HepG2 (cell line): ENCODE measurements around the gene RPL19. TPM values are rescaled to one million over a fixed set of nuclear protein-coding genes. Genes with fewer than 3 reads are reported as not detected.

Experiments
- ATAC-seq: fragments of 200-7000 bp; cut with Tn5 transposase; 3 replicates; pipeline ENCODE4 v1.9.1; 2020; ENCODE audit warnings: mild to moderate bottlenecking, moderate library complexity
- BruUV-seq: library from RNA; stranded (reverse); fragments of 400-500 nt; replicated peaks from 2 replicates; lab custom pipeline; 2021; lab: Mats Ljungman, UMichigan
- CTCF ChIA-PET: fragments of 300-600 bp; formaldehyde crosslinking; extraction: SDS; loops from one replicate; lab custom pipeline; 2021; ENCODE audit warnings: low total read pairs, inconsistent platforms, low intra/inter-chr PET ratio; lab: Yijun Ruan, JAX
- POLR2A ChIA-PET: fragments of 350-600 bp; sonication (Branson Sonifier 250); formaldehyde crosslinking; loops from one replicate; lab custom pipeline; 2020; ENCODE audit warnings: antibody characterized with exemption, inconsistent platforms; lab: Yijun Ruan, JAX
- DNase-seq: peaks from one replicate; pipeline ENCODE4 v3.0.0-alpha.2; 2015; ENCODE audit warnings: low spot score
- FAIRE-seq: peaks from 3 replicates; lab custom pipeline; 2011; peaks lifted over from hg19 to GRCh38; lab: Jason Lieb, UNC
- H2AFZ ChIP-seq: one replicate; pipeline ENCODE4 v1.6.1; 2011; ENCODE audit warnings: low read length, inconsistent platforms
- H3K27ac ChIP-seq: fragments of 300-600 bp; 3 replicates; pipeline ENCODE4 v1.8.0; 2011; ENCODE audit warnings: mixed run types, mild to moderate bottlenecking, mixed read lengths, low read length, inconsistent platforms; ENCODE audit not compliant: insufficient read depth; ENCODE audit errors: extremely low read length
- H3K27me3 ChIP-seq, 2 experiments: fragments of 200-600 bp in 1 of 2; 2 replicates in 1 of 2; 3 replicates in 1 of 2; pipeline versions ENCODE4 v1.6.0 to v1.8.0; 2011; ENCODE audit warnings: low read length in 2 of 2, mild to moderate bottlenecking in 2 of 2, moderate library complexity in 2 of 2, inconsistent platforms in 1 of 2; ENCODE audit not compliant: insufficient read depth in 2 of 2, control insufficient read depth in 1 of 2
- H3K36me3 ChIP-seq, 2 experiments: fragments of 200-600 bp in 1 of 2; replicated peaks in 1 of 2; 2 replicates in 1 of 2; 3 replicates in 1 of 2; pipeline versions ENCODE4 v1.5.1 to v1.8.0; 2011; ENCODE audit warnings: low read length in 2 of 2, inconsistent platforms in 1 of 2; ENCODE audit not compliant: insufficient read depth in 2 of 2, control insufficient read depth in 1 of 2
- H3K4me1 ChIP-seq: 2 replicates; pipeline ENCODE4 v1.5.1; 2012; ENCODE audit warnings: low read length, inconsistent platforms; ENCODE audit not compliant: insufficient read depth
- H3K4me2 ChIP-seq: 2 replicates; pipeline ENCODE4 v1.6.0; 2011; ENCODE audit warnings: low read depth, low read length, inconsistent platforms
- H3K4me3 ChIP-seq, 3 experiments: fragments of 200-600 bp in 1 of 3; sonication (generic), shearing (Covaris generic) in 1 of 3; replicated peaks in 1 of 3; 2 replicates each; pipeline ENCODE4 v1.5.1; 2011 to 2016; ENCODE audit warnings: low read length in 3 of 3, inconsistent platforms in 2 of 3, low read depth in 2 of 3, mild to moderate bottlenecking in 2 of 3, control low read depth in 1 of 3, mixed read lengths in 1 of 3; ENCODE audit not compliant: insufficient read depth in 1 of 3
- H3K79me2 ChIP-seq: one replicate; pipeline ENCODE4 v1.6.1; 2011; ENCODE audit warnings: low read length, inconsistent platforms; ENCODE audit not compliant: insufficient read depth
- H3K9ac ChIP-seq: 2 replicates; pipeline ENCODE4 v1.6.0; 2011; ENCODE audit warnings: mild to moderate bottlenecking, low read depth, low read length, inconsistent platforms; ENCODE audit not compliant: insufficient read depth
- H3K9me3 ChIP-seq: 2 replicates; pipeline ENCODE4 v1.5.1; 2012; ENCODE audit warnings: mild to moderate bottlenecking, low read length
- H4K20me1 ChIP-seq: 2 replicates; pipeline ENCODE4 v1.6.0; 2011; ENCODE audit warnings: inconsistent platforms, mild to moderate bottlenecking, low read length, moderate library complexity; ENCODE audit not compliant: insufficient read depth
- ELF3 ChIP-seq: IDR thresholded peaks from 2 replicates; pipeline ENCODE4 v1.6.1; 2016; ENCODE audit warnings: missing genetic modification reagents, missing compliant biosample characterization
- ETV6 ChIP-seq: sonication (generic); formaldehyde crosslinking; conservative IDR thresholded peaks from 2 replicates; pipeline ENCODE4 v1.4.0; 2020; ENCODE audit warnings: missing genetic modification reagents
- GABPB1 ChIP-seq: IDR thresholded peaks from 2 replicates; pipeline ENCODE4 v1.6.1; 2016; ENCODE audit warnings: mild to moderate bottlenecking, missing genetic modification reagents, moderate library complexity, missing compliant biosample characterization
- GPN1 ChIP-seq: sonication (generic); formaldehyde crosslinking; IDR thresholded peaks from 2 replicates; pipeline ENCODE4 v1.5.1; 2020; ENCODE audit warnings: missing genetic modification reagents, borderline replicate concordance
- MTA1 ChIP-seq: sonication (generic); formaldehyde crosslinking; IDR thresholded peaks from 2 replicates; pipeline ENCODE4 v1.4.0; 2020; ENCODE audit warnings: missing genetic modification reagents, mild to moderate bottlenecking, borderline replicate concordance
- MXD4 ChIP-seq: IDR thresholded peaks from 2 replicates; pipeline ENCODE4 v1.6.1; 2016; ENCODE audit warnings: mild to moderate bottlenecking, missing biosample characterization, missing genetic modification reagents
- NR2F2 ChIP-seq: IDR thresholded peaks from 2 replicates; pipeline ENCODE4 v1.6.1; 2012; ENCODE audit warnings: low read depth, inconsistent platforms, borderline replicate concordance
- SMARCE1 ChIP-seq: fragments of 450-650 bp; IDR thresholded peaks from 2 replicates; pipeline ENCODE4 v1.6.1; 2017; ENCODE audit warnings: borderline replicate concordance
- TGIF2 ChIP-seq: IDR thresholded peaks from 2 replicates; pipeline ENCODE4 v1.6.1; 2016; ENCODE audit warnings: control low read depth, missing compliant biosample characterization
- XBP1 ChIP-seq: sonication (generic); formaldehyde crosslinking; IDR thresholded peaks from 2 replicates; pipeline ENCODE4 v1.5.0; 2020; ENCODE audit warnings: missing genetic modification reagents
- ZKSCAN1 ChIP-seq: fragments of 150-350 bp; IDR thresholded peaks from 2 replicates; pipeline ENCODE4 v1.6.1; 2014; ENCODE audit warnings: low read length
- ZNF484 ChIP-seq: sonication (generic); formaldehyde crosslinking; IDR thresholded peaks from 2 replicates; pipeline ENCODE4 v1.5.1; 2020; ENCODE audit warnings: mild to moderate bottlenecking, low read depth, missing genetic modification reagents, borderline replicate concordance
- ZNF879 ChIP-seq: sonication (generic); formaldehyde crosslinking; IDR thresholded peaks from 2 replicates; pipeline ENCODE4 v1.8.1; 2023; ENCODE audit warnings: missing genetic modification reagents
- WGBS: methylation state at CpG from one replicate; pipeline ENCODE4 v1.1.6; 2017; ENCODE audit warnings: low lambda C conversion rate; 5-methylcytosine and 5-hydroxymethylcytosine counted together
- in situ Hi-C: cut with HindIII; loops from 2 replicates; pipeline ENCODE4 v1.10.0; 2017; ENCODE audit warnings: low pct_unique_long_range_greater_than_20kb; ENCODE audit not compliant: extremely low pct_ligation_motif_present
- intact Hi-C: fragments of 100-400 bp; cut with micrococcal nuclease; formaldehyde crosslinking; loops from one replicate; pipeline ENCODE4 v1.10.0; 2022; ENCODE audit not compliant: unreplicated experiment
- polyA plus RNA-seq, 8 experiments: library from polyadenylated mRNA; depleted of rRNA in 3 of 8; stranded (reverse) in 7 of 8; unstranded in 1 of 8; fragments of >200 nt; fragmentation: Illumina TruSeq in 4 of 8; extraction: Trizol in 4 of 8; gene quantifications; 2 replicates each; pipeline versions ENCODE4 v1.2.1 to v1.2.3, GENCODE V29; 2011 to 2016; ENCODE audit warnings: low read depth in 4 of 8, missing spikeins in 1 of 8, mixed read lengths in 1 of 8; ENCODE audit not compliant: insufficient read depth in 1 of 8
- total RNA-seq, 5 experiments: library from RNA; depleted of rRNA; stranded (reverse); fragments of >200 nt; fragmentation: Illumina TruSeq; extraction: Trizol; gene quantifications; 2 replicates each; pipeline ENCODE4 v1.2.3, GENCODE V29; 2016; ENCODE audit warnings: low read depth in 1 of 5
- TF ChIP-seq, protein P1 (sequence below): sonication (generic); formaldehyde crosslinking; IDR thresholded peaks from 2 replicates; pipeline ENCODE4 v1.8.0; 2022; ENCODE audit warnings: missing genetic modification reagents, mild to moderate bottlenecking, borderline replicate concordance
- TF ChIP-seq, protein P2 (sequence below), 2 experiments: fragments of 450-650 bp in 1 of 2; sonication (generic) in 1 of 2; formaldehyde crosslinking; IDR thresholded peaks; 2 replicates each; pipeline versions ENCODE4 v1.5.0 to v1.8.0; 2020 to 2022; ENCODE audit warnings: mild to moderate bottlenecking in 1 of 2, missing genetic modification reagents in 1 of 2
- TF ChIP-seq, protein P3 (sequence below): sonication (generic); IDR thresholded peaks from 2 replicates; pipeline ENCODE4 v1.6.1; 2016; ENCODE audit warnings: low read depth, borderline replicate concordance

Gene RPL19
- total and polyA plus RNA-seq, 2 of the 13 experiments (the other 11 are each of a cell fraction or from before 2014, with no cell fraction given), result 2,522 to 2,768 TPM

- no peak for FAIRE-seq
- intact Hi-C loops, result no loop called here
- H4K20me1 ChIP-seq, result no peaks in the 10 kb centered on the region
- no peaks in the 10 kb centered on the region for H3K4me1 ChIP-seq
- no peak overlapping the region for H3K27ac ChIP-seq
- no peak for TF ChIP-seq ETV6
- no peak for TF ChIP-seq XBP1 (CRISPR knock-in tag)
- no peak for TF ChIP-seq ZKSCAN1
- TF ChIP-seq TGIF2 (CRISPR knock-in tag), result no peak
- TF ChIP-seq, protein P1, sequence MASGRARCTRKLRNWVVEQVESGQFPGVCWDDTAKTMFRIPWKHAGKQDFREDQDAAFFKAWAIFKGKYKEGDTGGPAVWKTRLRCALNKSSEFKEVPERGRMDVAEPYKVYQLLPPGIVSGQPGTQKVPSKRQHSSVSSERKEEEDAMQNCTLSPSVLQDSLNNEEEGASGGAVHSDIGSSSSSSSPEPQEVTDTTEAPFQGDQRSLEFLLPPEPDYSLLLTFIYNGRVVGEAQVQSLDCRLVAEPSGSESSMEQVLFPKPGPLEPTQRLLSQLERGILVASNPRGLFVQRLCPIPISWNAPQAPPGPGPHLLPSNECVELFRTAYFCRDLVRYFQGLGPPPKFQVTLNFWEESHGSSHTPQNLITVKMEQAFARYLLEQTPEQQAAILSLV, result no peak
- TF ChIP-seq, protein P2, sequence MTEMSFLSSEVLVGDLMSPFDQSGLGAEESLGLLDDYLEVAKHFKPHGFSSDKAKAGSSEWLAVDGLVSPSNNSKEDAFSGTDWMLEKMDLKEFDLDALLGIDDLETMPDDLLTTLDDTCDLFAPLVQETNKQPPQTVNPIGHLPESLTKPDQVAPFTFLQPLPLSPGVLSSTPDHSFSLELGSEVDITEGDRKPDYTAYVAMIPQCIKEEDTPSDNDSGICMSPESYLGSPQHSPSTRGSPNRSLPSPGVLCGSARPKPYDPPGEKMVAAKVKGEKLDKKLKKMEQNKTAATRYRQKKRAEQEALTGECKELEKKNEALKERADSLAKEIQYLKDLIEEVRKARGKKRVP (CRISPR knock-in tag; IDR thresholded peaks at IDR 0.05), result no peak
- TF ChIP-seq GPN1, result no peak
- TF ChIP-seq SMARCE1, result no peak
- no peak for TF ChIP-seq ZNF484
- TF ChIP-seq, protein P3, sequence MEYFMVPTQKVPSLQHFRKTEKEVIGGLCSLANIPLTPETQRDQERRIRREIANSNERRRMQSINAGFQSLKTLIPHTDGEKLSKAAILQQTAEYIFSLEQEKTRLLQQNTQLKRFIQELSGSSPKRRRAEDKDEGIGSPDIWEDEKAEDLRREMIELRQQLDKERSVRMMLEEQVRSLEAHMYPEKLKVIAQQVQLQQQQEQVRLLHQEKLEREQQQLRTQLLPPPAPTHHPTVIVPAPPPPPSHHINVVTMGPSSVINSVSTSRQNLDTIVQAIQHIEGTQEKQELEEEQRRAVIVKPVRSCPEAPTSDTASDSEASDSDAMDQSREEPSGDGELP, result no peak
- no peak for TF ChIP-seq ZNF879
- TF ChIP-seq NR2F2, result no peak
- no peak for TF ChIP-seq MXD4 (CRISPR knock-in tag)
- no peak for TF ChIP-seq ELF3 (CRISPR knock-in tag)
- no peak for TF ChIP-seq GABPB1 (CRISPR knock-in tag)
- no peak for TF ChIP-seq MTA1 (CRISPR knock-in tag)
- TF ChIP-seq, all 625 proteins: peak for 0
- no peak for ATAC-seq
- Histone ChIP-seq H3K27me3 (peaks cover 26 to 82% of the 10 kb centered on the region in 2 experiments), H3K9ac (no peak overlapping the region), H3K9me3 (no peaks in the 10 kb centered on the region), H3K79me2 (no peaks in the 10 kb centered on the region), H3K4me2 (no peak overlapping the region), H3K4me3 (no peak overlapping the region), H3K36me3 (no peaks in the 10 kb centered on the region), H2AFZ (no peak overlapping the region)
- no peak for DNase-seq
- 31% methylated on average over 33 of the region's 33 CpGs for WGBS
- BruUV-seq, result no TSS peak
- POLR2A ChIA-PET, result interaction anchor here (1.2 kb wide), 1 partner anchor 24 kb away, joined by 6 read pairs; the partner anchor contains the start of gene RPL19
- in situ Hi-C loops, result no loop called here
- CTCF ChIA-PET, result no interaction called here
Measured at GRCh38 chr17:39223907-39224777, 24.1 kb downstream of the RPL19 start.
